SK-N-SH (cell line): ENCODE measurements around the gene TP53I13. TPM values are rescaled to one million over a fixed set of nuclear protein-coding genes. Genes with fewer than 3 reads are reported as not detected.
A peak's percentile ranks its signal among the peaks of the same experiment; 100 is the strongest.

Experiments used
- CTCF ChIA-PET: fragments of 300-600, 350-600 bp; formaldehyde crosslinking; extraction: SDS; loops from one replicate; lab custom pipeline; 2021; lab: Yijun Ruan, JAX
- POLR2A ChIA-PET: fragments of 350-600 bp; sonication (Branson Sonifier 250); formaldehyde crosslinking; extraction: SDS; loops from one replicate; lab custom pipeline; 2020; ENCODE audit warnings: antibody characterized with exemption, inconsistent platforms; lab: Yijun Ruan, JAX
- DNase-seq: peaks from one replicate; pipeline ENCODE4 v3.0.0; 2012
- H2AFZ ChIP-seq: fragments of 200-600 bp; sonication (generic); 2 replicates; pipeline ENCODE4 v1.8.1; 2016; ENCODE audit warnings: antibody characterized with exemption, mild to moderate bottlenecking, low read depth
- H3F3A ChIP-seq: fragments of 200-600 bp; sonication (generic); replicated peaks from 2 replicates; pipeline ENCODE3; 2016; ENCODE audit warnings: antibody characterized with exemption, mild to moderate bottlenecking; ENCODE audit not compliant: insufficient read depth
- H3K27ac ChIP-seq, 2 experiments: fragments of 200-500 bp in 1 of 2; fragments of 200-600 bp in 1 of 2; sonication (Bioruptor generic) in 1 of 2; sonication (generic), shearing (Covaris generic) in 1 of 2; 2 replicates each; pipeline versions ENCODE4 v1.5.1 to v1.6.1; 2014 to 2016; ENCODE audit warnings: low read depth in 2 of 2, inconsistent platforms in 1 of 2, low read length in 1 of 2, mild to moderate bottlenecking in 1 of 2, mixed read lengths in 1 of 2
- H3K27me3 ChIP-seq: fragments of 200-600 bp; sonication (generic), shearing (Covaris generic); 2 replicates; pipeline ENCODE4 v1.6.1; 2016; ENCODE audit warnings: mixed run types; ENCODE audit not compliant: insufficient read depth
- H3K36me3 ChIP-seq, 2 experiments: fragments of 200-500 bp in 1 of 2; fragments of 200-600 bp in 1 of 2; sonication (Bioruptor generic) in 1 of 2; sonication (generic) in 1 of 2; replicated peaks in 1 of 2; 2 replicates each; pipeline versions ENCODE3 to v1.5.1; 2014 to 2016; ENCODE audit warnings: low read length in 1 of 2, mild to moderate bottlenecking in 1 of 2; ENCODE audit not compliant: insufficient read depth in 2 of 2, control insufficient read depth in 1 of 2
- H3K4me1 ChIP-seq, 2 experiments: fragments of 200-500 bp in 1 of 2; fragments of 200-600 bp in 1 of 2; sonication (Bioruptor generic) in 1 of 2; sonication (generic), shearing (Covaris generic) in 1 of 2; 2 replicates each; pipeline versions ENCODE4 v1.5.1 to v1.6.1; 2014 to 2016; ENCODE audit warnings: low read depth in 1 of 2, low read length in 1 of 2, mixed run types in 1 of 2; ENCODE audit not compliant: insufficient read depth in 2 of 2, control insufficient read depth in 1 of 2
- H3K4me2 ChIP-seq: fragments of 200-600 bp; sonication (generic), shearing (Covaris generic); 2 replicates; pipeline ENCODE4 v1.6.1; 2017; ENCODE audit warnings: mixed run types
- H3K4me3 ChIP-seq, 2 experiments: fragments of 200-500 bp in 1 of 2; fragments of 200-600 bp in 1 of 2; sonication (Bioruptor generic) in 1 of 2; sonication (generic), shearing (Covaris generic) in 1 of 2; 2 replicates each; pipeline versions ENCODE4 v1.5.1 to v1.8.1; 2014 to 2016; ENCODE audit warnings: low read depth in 2 of 2, inconsistent platforms in 1 of 2, low read length in 1 of 2, mild to moderate bottlenecking in 1 of 2, mixed read lengths in 1 of 2, moderate library complexity in 1 of 2
- H3K79me2 ChIP-seq: fragments of 200-600 bp; sonication (generic); 2 replicates; pipeline ENCODE4 v1.8.1; 2017; ENCODE audit warnings: mild to moderate bottlenecking; ENCODE audit not compliant: insufficient read depth
- H3K9ac ChIP-seq: fragments of 200-600 bp; sonication (generic); 2 replicates; pipeline ENCODE4 v1.6.1; 2017; ENCODE audit warnings: mixed run types
- H3K9me2 ChIP-seq: fragments of 200-600 bp; sonication (generic); 2 replicates; pipeline ENCODE4 v1.6.1; 2017; ENCODE audit warnings: mixed run types
- H3K9me3 ChIP-seq: fragments of 200-600 bp; sonication (generic); 2 replicates; pipeline ENCODE4 v1.6.1; 2017; ENCODE audit warnings: mixed run types, mild to moderate bottlenecking, moderate library complexity
- H4K20me1 ChIP-seq: fragments of 200-600 bp; sonication (generic); 2 replicates; pipeline ENCODE4 v1.6.1; 2017; ENCODE audit warnings: mild to moderate bottlenecking, mixed run types; ENCODE audit not compliant: insufficient read depth
- EP300 ChIP-seq, 2 experiments: IDR thresholded peaks; 2 replicates each; pipeline versions ENCODE4 v1.4.0 to v1.6.1; 2012; ENCODE audit warnings: borderline replicate concordance in 1 of 2, low read depth in 1 of 2, low read length in 1 of 2
- EZH2phosphoT487 ChIP-seq: fragments of 200-600 bp; sonication (generic); IDR thresholded peaks from 2 replicates; pipeline ENCODE4 v1.6.1; 2017; ENCODE audit warnings: low read depth, mixed run types, mild to moderate bottlenecking, antibody characterized with exemption, moderate library complexity, borderline replicate concordance
- FOXM1 ChIP-seq: IDR thresholded peaks from 2 replicates; pipeline ENCODE4 v1.4.0; 2012; ENCODE audit warnings: low read depth, mild to moderate bottlenecking
- GATA2 ChIP-seq: sonication (generic); formaldehyde crosslinking; IDR thresholded peaks from 2 replicates; pipeline ENCODE4 v1.5.0; 2020; ENCODE audit warnings: mild to moderate bottlenecking, missing genetic modification reagents
- MEF2A ChIP-seq: IDR thresholded peaks from 2 replicates; pipeline ENCODE4 v1.4.0; 2012; ENCODE audit warnings: low read depth, borderline replicate concordance
- NRF1 ChIP-seq: IDR thresholded peaks from 2 replicates; pipeline ENCODE4 v1.6.1; 2012; ENCODE audit warnings: low read depth, mild to moderate bottlenecking, low read length
- PBX3 ChIP-seq: IDR thresholded peaks from 2 replicates; pipeline ENCODE4; 2012
- POLR2AphosphoS5 ChIP-seq: IDR thresholded peaks from 2 replicates; pipeline ENCODE4 v1.6.1; 2012; ENCODE audit warnings: low read depth, low read length
- RAD21 ChIP-seq: IDR thresholded peaks from 2 replicates; pipeline ENCODE4 v1.6.1; 2012; ENCODE audit warnings: mild to moderate bottlenecking, low read length
- RCOR1 ChIP-seq: fragments of 150-350 bp; IDR thresholded peaks from 2 replicates; pipeline ENCODE4 v1.6.1; 2017; ENCODE audit warnings: antibody characterized with exemption, low read length
- RXRA ChIP-seq: IDR thresholded peaks from 2 replicates; pipeline ENCODE4 v1.4.0; 2012; ENCODE audit warnings: low read depth, mild to moderate bottlenecking, borderline replicate concordance
- SMC3 ChIP-seq: IDR thresholded peaks from 2 replicates; pipeline ENCODE4 v1.6.1; 2012; ENCODE audit warnings: low read depth, low read length, improper control_type of control experiment
- TAF1 ChIP-seq: IDR thresholded peaks from 2 replicates; pipeline ENCODE4 v1.6.1; 2012; ENCODE audit warnings: low read depth, mild to moderate bottlenecking, low read length, moderate library complexity, borderline replicate concordance
- TCF12 ChIP-seq: IDR thresholded peaks from 2 replicates; pipeline ENCODE4 v1.4.0; 2012
- TEAD4 ChIP-seq: IDR thresholded peaks from 2 replicates; pipeline ENCODE4 v1.4.0; 2012; ENCODE audit warnings: mild to moderate bottlenecking, borderline replicate concordance; ENCODE audit not compliant: insufficient read depth
- ZBTB33 ChIP-seq: IDR thresholded peaks from 2 replicates; pipeline ENCODE4 v1.4.0; 2012; ENCODE audit warnings: low read depth, borderline replicate concordance
- WGBS: methylation state at CpG from one replicate; pipeline ENCODE4 v1.1.6; 2017; ENCODE audit warnings: low lambda C conversion rate; 5-methylcytosine and 5-hydroxymethylcytosine counted together
- polyA plus RNA-seq, 3 experiments: library from polyadenylated mRNA; depleted of rRNA; stranded (reverse); fragments of >200 nt; gene quantifications; 2 replicates each; pipeline ENCODE4 v1.2.3, GENCODE V29; 2012

The TP53I13 gene
- polyA plus RNA-seq, 1 of the 3 experiments (the other 2 are of a cell fraction), result 39.2 TPM

- H2AFZ ChIP-seq, result no peak overlapping the region
- peaks cover 0 to 7% of the 10 kb centered on the region in 2 experiments; a peak in 1 of 4 replicates for H3K4me1 ChIP-seq
- 90% methylated on average over 19 of the region's 50 CpGs for WGBS
- no peaks in the 10 kb centered on the region for H3K9me2 ChIP-seq
- H3K4me3 ChIP-seq, result peak overlapping the region in 1 of 2 experiments; percentile 49; a peak in 1 of 4 replicates
- no peaks in the 10 kb centered on the region for H4K20me1 ChIP-seq
- DNase-seq, result peak; percentile 35
- CTCF ChIA-PET, result no interaction called here
- no peak overlapping the region for H3K9ac ChIP-seq
- POLR2A ChIA-PET, result no interaction called here
- no peak overlapping the region for H3K27ac ChIP-seq
- peaks cover 0 to 32% of the 10 kb centered on the region in 2 experiments for H3K36me3 ChIP-seq
- TF ChIP-seq RXRA, result no peak
- TF ChIP-seq POLR2AphosphoS5, result no peak
- TF ChIP-seq EP300 (IDR thresholded peaks at IDR 0.05; ENCODE audit: borderline replicate concordance in 1 of 2, low read depth in 1 of 2, low read length in 1 of 2), result no peak
- no peak for TF ChIP-seq ZBTB33
- no peak for TF ChIP-seq PBX3
- TF ChIP-seq SMC3, result no peak
- no peaks in the 10 kb centered on the region for H3K9me3 ChIP-seq
- no peaks in the 10 kb centered on the region for H3F3A ChIP-seq
- no peaks in the 10 kb centered on the region for H3K79me2 ChIP-seq
- H3K4me2 ChIP-seq, result no peak overlapping the region
- H3K27me3 ChIP-seq, result no peaks in the 10 kb centered on the region
These were observed 44.9 kb downstream of the TP53I13 start for GRCh38 chr17:29613352-29613837.

- CTCF ChIA-PET, result no interaction called here
- no peak overlapping the region for H3K27ac ChIP-seq
- POLR2A ChIA-PET, result no interaction called here
- no peaks in the 10 kb centered on the region for H4K20me1 ChIP-seq
- no peaks in the 10 kb centered on the region for H3K9me2 ChIP-seq
- H3K27me3 ChIP-seq, result no peaks in the 10 kb centered on the region
- DNase-seq, result no peak
- 82% methylated on average over 9 of the region's 13 CpGs for WGBS
- H3K9me3 ChIP-seq, result no peaks in the 10 kb centered on the region
- no peak overlapping the region for H3K4me3 ChIP-seq
- no peak for TF ChIP-seq ZBTB33
- no peak for TF ChIP-seq TCF12
- no peak for TF ChIP-seq NRF1
- TF ChIP-seq FOXM1, result no peak
- TF ChIP-seq RCOR1, result no peak
- TF ChIP-seq PBX3, result no peak
- no peak for TF ChIP-seq TEAD4
- TF ChIP-seq TAF1, result no peak
- no peak for TF ChIP-seq POLR2AphosphoS5
- no peak for TF ChIP-seq RAD21
- no peak for TF ChIP-seq GATA2
- no peak for TF ChIP-seq EZH2phosphoT487
- TF ChIP-seq MEF2A, result no peak
- TF ChIP-seq EP300 (IDR thresholded peaks at IDR 0.05; ENCODE audit: borderline replicate concordance in 1 of 2, low read depth in 1 of 2, low read length in 1 of 2), result no peak
- no peaks in the 10 kb centered on the region for H3K79me2 ChIP-seq
- no peaks in the 10 kb centered on the region for H3F3A ChIP-seq
- H3K4me2 ChIP-seq, result no peak overlapping the region
- H2AFZ ChIP-seq, result no peak overlapping the region
- H3K9ac ChIP-seq, result no peak overlapping the region
- peaks cover 0 to 12% of the 10 kb centered on the region in 2 experiments; a peak in 1 of 4 replicates for H3K4me1 ChIP-seq
- H3K36me3 ChIP-seq, result peaks cover 0 to 30% of the 10 kb centered on the region in 2 experiments
These were observed 45.4 kb downstream of the TP53I13 start for GRCh38 chr17:29613856-29614255.
